K562 (cell line): ENCODE data around the gene GABRB3.

ENCODE experiments used
- DIDO1 ChIP-seq: fragments of 450-650 bp; IDR thresholded peaks from 2 replicates; pipeline ENCODE4 v1.6.1; 2016; ENCODE audit warnings: low read depth, missing biosample characterization, missing genetic modification characterization
- ERF ChIP-seq: fragments of 450-650 bp; formaldehyde crosslinking; IDR thresholded peaks from 2 replicates; pipeline ENCODE4 v1.4.0; 2020; ENCODE audit warnings: mild to moderate bottlenecking, mixed read lengths
- EZH2 ChIP-seq: IDR thresholded peaks from 2 replicates; pipeline ENCODE4 v1.6.1; 2012; ENCODE audit warnings: low read depth, mild to moderate bottlenecking, inconsistent platforms, low read length, borderline replicate concordance
- RFX5 ChIP-seq: IDR thresholded peaks from 2 replicates; pipeline ENCODE4 v1.6.1; 2011; ENCODE audit warnings: low read depth, mild to moderate bottlenecking, improper control_type of control experiment, low read length
- YY1 ChIP-seq, 3 experiments: IDR thresholded peaks; 2 replicates each; pipeline ENCODE4 v1.6.1; 2011; ENCODE audit warnings: low read length in 2 of 3, mild to moderate bottlenecking in 2 of 3, moderate library complexity in 2 of 3, borderline replicate concordance in 1 of 3, control low read depth in 1 of 3, low read depth in 1 of 3; ENCODE audit not compliant: insufficient read depth in 3 of 3, insufficient replicate concordance in 2 of 3, control insufficient read depth in 1 of 3, insufficient read length in 1 of 3; ENCODE audit errors: extremely low read depth in 1 of 3
- ZNF121 ChIP-seq: sonication (generic); formaldehyde crosslinking; conservative IDR thresholded peaks from 2 replicates; pipeline ENCODE4 v1.8.0; 2022; ENCODE audit warnings: missing genetic modification reagents
- ZNF124 ChIP-seq: sonication (generic); formaldehyde crosslinking; IDR thresholded peaks from 2 replicates; pipeline ENCODE4 v1.8.1; 2022; ENCODE audit warnings: missing genetic modification reagents

GRCh38 chr15:26665957-26666791 lies 106.7 kb downstream of the GABRB3 start:
- TF ChIP-seq ERF (CRISPR knock-in tag) (no peak), DIDO1 (tag) (no peak), YY1 (IDR thresholded peaks at IDR 0.05; ENCODE audit: borderline replicate concordance in 1 of 3, control insufficient read depth in 1 of 3, extremely low read depth in 1 of 3, insufficient read depth in 3 of 3, insufficient read length in 1 of 3, insufficient replicate concordance in 2 of 3, low read depth in 1 of 3, low read length in 2 of 3) (no peak), EZH2 (no peak), ZNF121 (CRISPR knock-in tag) (no peak), RFX5 (no peak), ZNF124 (CRISPR knock-in tag) (no peak)
